ENCODE results near the gene RBFOX2.

RBFOX2 gene

GRCh38 chr22:35862697-35863096, 165.9 kb downstream of the RBFOX2 start:
- no peaks in the 10 kb centered on the region for H3K9me2 ChIP-seq (ENCODE audit: low read depth, low read length)

GRCh38 chr22:35861451-35861850, 167.2 kb downstream of the RBFOX2 start:
- Histone ChIP-seq H3K27me3 (ENCODE audit: insufficient read depth, low read length) (no peaks in the 10 kb centered on the region), H3K27ac (ENCODE audit: low read depth, low read length, poor library complexity, severe bottlenecking) (peak overlapping the region; percentile 95), H3K9me3 (ENCODE audit: low read length) (no peaks in the 10 kb centered on the region), H2AFZ (ENCODE audit: low read length) (no peak overlapping the region), H3K79me2 (ENCODE audit: insufficient read depth, low read length) (peaks cover 60% of the 10 kb centered on the region), H3K36me3 (ENCODE audit: insufficient read depth, low read length) (no peaks in the 10 kb centered on the region), H3F3A (ENCODE audit: insufficient read depth, low read length) (no peaks in the 10 kb centered on the region), H4K20me1 (ENCODE audit: insufficient read depth, low read length) (no peaks in the 10 kb centered on the region), H3K4me2 (ENCODE audit: low read length) (peak overlapping the region; percentile 40), H3K4me3 (ENCODE audit: low read depth, low read length, poor library complexity, severe bottlenecking) (peak overlapping the region; percentile 11), H3K9me2 (ENCODE audit: low read depth, low read length) (no peaks in the 10 kb centered on the region), H3K4me1 (ENCODE audit: insufficient read depth, low read length, severe bottlenecking) (peaks cover 96% of the 10 kb centered on the region), H3K9ac (ENCODE audit: low read length) (peak overlapping the region; percentile 59)
- TF ChIP-seq CTCF (IDR thresholded peaks at IDR 0.05; ENCODE audit: low read length) (no peak), EZH2 (IDR thresholded peaks at IDR 0.05; ENCODE audit: borderline replicate concordance, low read length) (no peak)

More at GRCh38 chr22:35862697-35863096, 165.9 kb downstream of the RBFOX2 start:
- H4K20me1 ChIP-seq (ENCODE audit: insufficient read depth, low read length), result no peaks in the 10 kb centered on the region
- H3K4me3 ChIP-seq (ENCODE audit: low read depth, low read length, poor library complexity, severe bottlenecking), result no peak overlapping the region
- TF ChIP-seq EZH2 (IDR thresholded peaks at IDR 0.05; ENCODE audit: borderline replicate concordance, low read length) (no peak), CTCF (IDR thresholded peaks at IDR 0.05; ENCODE audit: low read length) (no peak)
- H3K27me3 ChIP-seq (ENCODE audit: insufficient read depth, low read length), result no peaks in the 10 kb centered on the region
- H3K9ac ChIP-seq (ENCODE audit: low read length), result no peak overlapping the region
- H3F3A ChIP-seq (ENCODE audit: insufficient read depth, low read length), result no peaks in the 10 kb centered on the region
- no peak overlapping the region for H2AFZ ChIP-seq (ENCODE audit: low read length)
- peaks cover 70% of the 10 kb centered on the region for H3K79me2 ChIP-seq (ENCODE audit: insufficient read depth, low read length)
- H3K9me3 ChIP-seq (ENCODE audit: low read length), result no peaks in the 10 kb centered on the region
- H3K36me3 ChIP-seq (ENCODE audit: insufficient read depth, low read length), result no peaks in the 10 kb centered on the region
- H3K4me1 ChIP-seq (ENCODE audit: insufficient read depth, low read length, severe bottlenecking), result peaks cover 96% of the 10 kb centered on the region
- H3K4me2 ChIP-seq (ENCODE audit: low read length), result no peak overlapping the region
- peak overlapping the region; percentile 95 for H3K27ac ChIP-seq (ENCODE audit: low read depth, low read length, poor library complexity, severe bottlenecking)

GRCh38 chr22:35860837-35861236, 167.8 kb downstream of the RBFOX2 start:
- H3K4me3 ChIP-seq (ENCODE audit: low read depth, low read length, poor library complexity, severe bottlenecking), result peak overlapping the region; percentile 11
- H4K20me1 ChIP-seq (ENCODE audit: insufficient read depth, low read length), result no peaks in the 10 kb centered on the region
- H3K9me2 ChIP-seq (ENCODE audit: low read depth, low read length), result no peaks in the 10 kb centered on the region
- TF ChIP-seq EZH2 (IDR thresholded peaks at IDR 0.05; ENCODE audit: borderline replicate concordance, low read length), result no peak
- TF ChIP-seq CTCF (IDR thresholded peaks at IDR 0.05; ENCODE audit: low read length), result no peak
- peak overlapping the region; percentile 59 for H3K9ac ChIP-seq (ENCODE audit: low read length)
- H2AFZ ChIP-seq (ENCODE audit: low read length), result no peak overlapping the region
- H3K27me3 ChIP-seq (ENCODE audit: insufficient read depth, low read length), result no peaks in the 10 kb centered on the region
- no peaks in the 10 kb centered on the region for H3K9me3 ChIP-seq (ENCODE audit: low read length)
- H3K36me3 ChIP-seq (ENCODE audit: insufficient read depth, low read length), result no peaks in the 10 kb centered on the region
- H3K27ac ChIP-seq (ENCODE audit: low read depth, low read length, poor library complexity, severe bottlenecking), result peak overlapping the region; percentile 95
- peaks cover 98% of the 10 kb centered on the region for H3K4me1 ChIP-seq (ENCODE audit: insufficient read depth, low read length, severe bottlenecking)
- H3F3A ChIP-seq (ENCODE audit: insufficient read depth, low read length), result no peaks in the 10 kb centered on the region
- H3K4me2 ChIP-seq (ENCODE audit: low read length), result peak overlapping the region; percentile 40
- H3K79me2 ChIP-seq (ENCODE audit: insufficient read depth, low read length), result peaks cover 54% of the 10 kb centered on the region

Data from OCI-LY1 (cell line).